ENCODE measurements around the gene CHTF18. TPM values are rescaled to one million over a fixed set of nuclear protein-coding genes. Genes with fewer than 3 reads are reported as not detected.

Gene CHTF18
- total RNA-seq, 1 experiment from 2014 or later = 30.9 TPM

DNA sequence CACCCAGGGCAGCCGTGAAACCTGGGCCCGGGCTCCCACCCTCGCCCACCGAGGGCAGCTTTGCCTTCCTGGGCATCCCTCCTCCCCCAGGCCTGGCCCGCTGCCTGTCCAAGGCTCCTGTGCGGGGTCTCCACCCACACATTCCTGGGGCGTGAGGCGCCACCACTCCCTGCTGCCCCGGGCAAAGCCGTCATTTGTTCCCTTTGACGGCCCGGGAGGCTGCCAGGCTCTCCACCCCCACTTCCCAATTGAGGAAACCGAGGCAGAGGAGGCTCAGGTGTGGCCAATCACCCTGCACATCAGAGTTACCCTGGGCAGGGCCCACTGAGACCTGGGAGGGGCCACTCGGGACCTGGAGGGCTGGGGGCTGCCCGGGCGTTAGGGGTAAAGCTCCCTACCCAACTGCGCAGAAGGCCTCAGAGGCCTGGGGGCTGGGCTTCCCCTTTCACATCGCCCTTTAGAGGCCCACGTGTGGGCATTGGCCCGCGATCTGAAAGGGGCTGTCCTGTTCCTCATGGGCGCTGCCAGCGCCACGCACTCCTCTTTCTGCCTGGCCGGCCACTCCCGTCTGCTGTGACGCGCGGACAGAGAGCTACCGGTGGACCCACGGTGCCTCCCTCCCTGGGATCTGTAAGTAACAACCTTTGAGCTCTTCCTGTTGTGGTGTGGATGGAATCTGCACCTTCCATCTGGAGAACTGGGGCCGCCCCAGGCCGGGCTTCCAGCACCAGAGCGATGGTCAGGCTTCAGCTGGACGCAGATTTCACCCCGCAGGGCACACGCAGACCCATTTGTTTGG, 27.7 kb upstream of the CHTF18 start, which contains the start of gene MSLN:
Gene MSLN, plus strand, starts transcription at position 190 of the 799 bp plus-strand sequence. CDS start 1,947 bp downstream, outside the sequence.
- ChIA-PET POLR2A (interaction anchor here (0.8 to 3.9 kb wide), 16 partner anchors 9 to 1021 kb away, joined by 3 to 26 read pairs (median 5); partner anchors contain the start of genes ANTKMT, CCDC78, CHTF18 and CIAO3), CTCF (interaction anchor here (0.7 to 2.9 kb wide), 6 partner anchors 9 to 48 kb away, joined by 3 to 11 read pairs (median 8); partner anchors contain the start of gene CIAO3)
- intact Hi-C loops (cut with micrococcal nuclease) = no loop called here
- no peaks in the 10 kb centered on the region for H3K36me3 Mint-ChIP-seq (ENCODE audit: insufficient read depth, unreplicated experiment)
- peak; percentile 76 for DNase-seq (ENCODE audit: unreplicated experiment)
- no peaks in the 10 kb centered on the region for H3K9me3 Mint-ChIP-seq (ENCODE audit: unreplicated experiment)
- TF ChIP-seq CTCF (IDR thresholded peaks at IDR 0.05; ENCODE audit: unreplicated experiment) = no peak
- H3K4me1 Mint-ChIP-seq (ENCODE audit: insufficient read depth, unreplicated experiment) = peaks cover 10% of the 10 kb centered on the region
- peak within 1 kb of the TSS; percentile 61 for H3K27ac Mint-ChIP-seq (ENCODE audit: low read depth, unreplicated experiment)
- H3K4me3 Mint-ChIP-seq (ENCODE audit: unreplicated experiment) = peak within 1 kb of the TSS; percentile 60
- no peaks in the 10 kb centered on the region for H3K27me3 Mint-ChIP-seq (ENCODE audit: insufficient read depth, unreplicated experiment)
- TSS peak; percentile 65 for BruUV-seq (replicated peaks)

- no TSS peak for BruUV-seq (replicated peaks)
- intact Hi-C loops (cut with micrococcal nuclease) = no loop called here
- Mint-ChIP-seq H3K27ac (ENCODE audit: low read depth, unreplicated experiment) (peak overlapping the region; percentile 61), H3K27me3 (ENCODE audit: insufficient read depth, unreplicated experiment) (no peaks in the 10 kb centered on the region), H3K4me1 (ENCODE audit: insufficient read depth, unreplicated experiment) (peaks cover 10% of the 10 kb centered on the region), H3K9me3 (ENCODE audit: unreplicated experiment) (no peaks in the 10 kb centered on the region), H3K4me3 (ENCODE audit: unreplicated experiment) (peak overlapping the region; percentile 60), H3K36me3 (ENCODE audit: insufficient read depth, unreplicated experiment) (no peaks in the 10 kb centered on the region)
- TF ChIP-seq CTCF (IDR thresholded peaks at IDR 0.05; ENCODE audit: unreplicated experiment) = no peak
- ChIA-PET POLR2A (interaction anchor here (0.7 to 3.9 kb wide), 17 partner anchors 8 to 1020 kb away, joined by 3 to 26 read pairs (median 4); partner anchors contain the start of genes ANTKMT, CCDC78, CIAO3 and HAGHL), CTCF (interaction anchor here (0.6 to 2.9 kb wide), 7 partner anchors 8 to 50 kb away, joined by 3 to 11 read pairs (median 4); partner anchors contain the start of gene CIAO3)
- DNase-seq (ENCODE audit: unreplicated experiment) = no peak
These were observed 26.6 kb upstream of the CHTF18 start for GRCh38 chr16:761625-762513.

DNA sequence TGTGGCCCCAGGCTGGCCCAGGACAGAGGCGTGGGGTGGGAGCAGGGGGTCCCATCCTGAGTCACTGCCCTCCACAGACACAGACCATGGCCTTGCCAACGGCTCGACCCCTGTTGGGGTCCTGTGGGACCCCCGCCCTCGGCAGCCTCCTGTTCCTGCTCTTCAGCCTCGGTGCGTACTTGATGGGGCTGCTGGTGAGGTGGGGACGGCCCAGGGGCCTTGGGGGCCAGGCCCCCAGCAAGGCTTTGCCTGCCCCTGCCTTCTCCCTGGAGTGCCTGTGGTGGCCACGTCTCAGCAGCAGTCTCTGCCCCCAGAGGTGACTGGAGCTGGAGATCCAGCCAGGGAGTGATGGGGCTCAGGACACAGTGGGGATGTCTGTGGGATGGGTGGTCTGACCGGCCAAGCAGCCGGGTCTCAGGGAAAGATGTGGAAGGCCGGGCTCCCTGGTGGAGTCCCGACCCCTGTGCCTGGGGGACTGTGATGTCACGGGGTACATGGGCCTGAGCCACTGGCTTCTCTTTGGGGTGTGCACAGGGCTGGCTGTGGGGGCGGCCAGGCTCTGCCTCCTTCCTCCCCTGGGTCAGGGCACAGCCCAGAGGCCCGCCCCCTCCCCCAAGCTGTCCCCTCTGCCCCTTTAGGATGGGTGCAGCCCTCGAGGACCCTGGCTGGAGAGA, 25.7 kb upstream of the CHTF18 start:
- BruUV-seq (replicated peaks) = no TSS peak
- no peak overlapping the region for H3K4me3 Mint-ChIP-seq (ENCODE audit: unreplicated experiment)
- H3K4me1 Mint-ChIP-seq (ENCODE audit: insufficient read depth, unreplicated experiment) = peaks cover 10% of the 10 kb centered on the region
- H3K36me3 Mint-ChIP-seq (ENCODE audit: insufficient read depth, unreplicated experiment) = no peaks in the 10 kb centered on the region
- no peak overlapping the region for H3K27ac Mint-ChIP-seq (ENCODE audit: low read depth, unreplicated experiment)
- no peak for DNase-seq (ENCODE audit: unreplicated experiment)
- ChIA-PET CTCF (interaction anchor here (0.6 kb wide), 1 partner anchor 22 kb away, joined by 4 read pairs; no protein-coding TSS in a partner anchor), POLR2A (interaction anchor here (0.8 to 3.9 kb wide), 5 partner anchors 10 to 23 kb away, joined by 3 to 26 read pairs (median 6); no protein-coding TSS in a partner anchor)
- intact Hi-C loops (cut with micrococcal nuclease) = no loop called here
- H3K9me3 Mint-ChIP-seq (ENCODE audit: unreplicated experiment) = no peaks in the 10 kb centered on the region
- no peaks in the 10 kb centered on the region for H3K27me3 Mint-ChIP-seq (ENCODE audit: insufficient read depth, unreplicated experiment)
- TF ChIP-seq CTCF (IDR thresholded peaks at IDR 0.05; ENCODE audit: unreplicated experiment) = no peak
